ENCODE results near the gene AASS.

GRCh38 chr7:122095642-122096041 is 48.4 kb downstream of the AASS start:
- no peak for TF ChIP-seq REST (IDR thresholded peaks at IDR 0.05; ENCODE audit: insufficient read depth in 1 of 2, low read depth in 2 of 2, low read length in 2 of 2)
- TF ChIP-seq TAF1 (IDR thresholded peaks at IDR 0.05; ENCODE audit: borderline replicate concordance, insufficient read depth, low read length) = no peak
- TF ChIP-seq SIN3A (IDR thresholded peaks at IDR 0.05; ENCODE audit: borderline replicate concordance, insufficient read depth, low read length) = no peak
- TF ChIP-seq POLR2AphosphoS5 (IDR thresholded peaks at IDR 0.05; ENCODE audit: low read depth, low read length) = no peak
- no peak for TF ChIP-seq FOXP2 (optimal IDR thresholded peaks at IDR 0.05; ENCODE audit: borderline replicate concordance, extremely low read depth, extremely low read length, insufficient read depth)
